ENCODE results near the gene RPUSD1.

- TF ChIP-seq CTCF (IDR thresholded peaks at IDR 0.05) (no peak), EP300 (IDR thresholded peaks at IDR 0.05) (no peak)
These were observed 15.5 kb upstream of the RPUSD1 start for GRCh38 chr16:803754-804080.
